Activated CD4-positive, CD25-positive, alpha-beta regulatory T cell (primary cell): Measurements from ENCODE around the gene FXYD3.
A peak's percentile ranks its signal among the peaks of the same experiment; 100 is the strongest.

Source experiments
- DNase-seq, 4 experiments: peaks; one replicate each; lab custom pipeline; 2025; lab: John Stamatoyannopoulos, UW

FXYD3 gene

DNA sequence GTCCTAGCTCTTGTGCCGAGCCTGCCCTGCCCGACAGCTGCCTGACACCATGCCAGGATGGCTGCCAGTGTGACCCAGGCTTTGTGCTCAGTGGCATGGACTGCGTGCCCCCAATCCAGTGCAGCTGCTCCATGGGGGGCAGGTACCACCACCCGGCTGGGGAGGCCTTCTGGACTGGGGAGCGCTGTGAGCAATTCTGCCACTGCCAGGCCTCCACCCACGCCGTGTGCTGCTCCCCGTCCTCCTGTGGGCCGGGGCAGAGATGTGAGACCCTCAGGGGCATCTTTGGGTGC, 9.4 kb upstream of the FXYD3 start:
- DNase-seq: no peak

DNA sequence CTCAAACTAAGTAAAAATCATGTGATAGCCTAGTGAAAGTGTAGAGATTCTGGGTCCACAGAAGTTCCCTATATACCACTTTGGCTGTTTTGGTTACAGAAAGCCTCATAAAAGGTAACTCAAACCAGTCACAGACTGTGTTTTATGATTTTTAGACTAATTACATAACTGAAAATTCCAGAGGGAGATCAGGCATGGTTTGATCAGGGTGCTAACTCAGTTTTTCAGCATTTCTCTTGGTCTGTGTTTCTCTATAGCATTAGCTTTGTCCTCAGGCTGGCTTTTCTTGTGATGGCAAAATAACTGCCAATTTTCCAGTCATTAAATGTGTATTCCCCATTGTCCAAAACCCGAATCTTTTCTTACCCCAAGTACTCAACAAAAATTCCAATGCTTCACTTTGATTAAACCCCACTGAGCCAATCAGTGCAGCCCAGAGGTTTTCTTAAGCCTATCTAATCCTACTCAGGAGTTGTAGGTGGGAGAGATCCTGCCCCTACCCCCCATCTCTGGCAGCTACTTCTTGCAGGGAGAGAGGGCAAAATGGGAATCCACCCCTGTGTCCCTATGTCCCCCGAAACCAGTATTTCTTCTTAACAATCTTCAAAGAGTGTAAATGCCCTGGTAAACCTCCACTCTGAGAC, 8.6 kb upstream of the FXYD3 start:
- no peak for DNase-seq

GRCh38 chr19:35107545-35107944, 8.1 kb upstream of the FXYD3 start:
- no peak for DNase-seq

DNA sequence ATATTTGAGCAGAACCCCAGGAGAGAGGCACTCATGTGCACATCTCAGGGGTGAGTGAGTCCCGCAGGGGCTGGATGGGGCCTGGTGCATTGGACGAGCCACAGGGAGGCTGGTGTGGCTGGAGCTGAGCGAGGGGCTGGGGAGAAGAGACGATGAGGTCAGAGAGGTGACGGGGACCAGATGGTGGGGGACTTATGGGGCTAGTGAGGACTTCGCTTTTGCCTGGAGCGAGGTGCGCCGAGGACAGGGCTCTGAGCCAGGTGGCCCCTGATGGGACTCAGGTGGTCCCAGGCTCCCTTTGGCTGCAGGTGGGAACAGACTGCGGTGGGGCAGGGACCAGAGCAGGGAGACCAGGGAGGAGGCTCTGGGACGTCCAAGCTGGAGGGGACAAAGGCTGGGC, 6.9 kb upstream of the FXYD3 start:
- DNase-seq: no peak

GRCh38 chr19:35109395-35110112, 6.1 kb upstream of the FXYD3 start:
- no peak for DNase-seq

GRCh38 chr19:35110974-35111373, 4.6 kb upstream of the FXYD3 start:
- DNase-seq: no peak

DNA sequence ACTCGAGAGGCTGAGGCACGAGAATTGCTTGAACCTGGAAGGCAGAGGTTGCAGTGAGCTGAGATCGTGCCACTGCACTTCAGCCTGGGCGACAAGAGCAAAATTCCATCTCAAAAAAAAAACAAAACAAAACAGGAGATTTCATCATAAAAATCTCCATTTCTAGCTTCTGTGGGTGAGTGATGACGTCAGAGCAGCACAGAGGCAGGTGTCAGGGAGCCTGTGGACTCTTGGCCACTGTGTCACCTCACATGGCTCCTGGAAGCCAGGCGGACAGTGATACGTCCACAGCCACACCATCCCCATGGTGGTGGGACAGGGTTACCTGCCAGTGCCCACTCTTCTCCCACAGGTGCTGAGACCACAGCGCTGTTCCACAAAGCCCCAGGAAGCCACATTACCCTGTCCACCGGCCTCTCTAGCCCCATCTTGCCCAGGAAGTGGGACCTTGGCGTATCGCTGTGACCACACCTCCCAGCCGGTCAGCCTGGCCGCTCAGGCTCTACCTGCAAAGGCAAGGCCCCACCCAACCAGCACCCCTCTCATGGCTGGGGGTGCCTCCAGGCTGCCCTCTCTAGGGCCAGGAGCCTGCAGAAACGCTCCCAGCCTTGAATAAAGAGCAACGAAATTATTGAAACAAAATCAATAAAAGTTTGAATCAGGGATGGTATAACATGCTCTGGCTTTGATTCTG, 2.5 kb upstream of the FXYD3 start:
- no peak for DNase-seq

DNA sequence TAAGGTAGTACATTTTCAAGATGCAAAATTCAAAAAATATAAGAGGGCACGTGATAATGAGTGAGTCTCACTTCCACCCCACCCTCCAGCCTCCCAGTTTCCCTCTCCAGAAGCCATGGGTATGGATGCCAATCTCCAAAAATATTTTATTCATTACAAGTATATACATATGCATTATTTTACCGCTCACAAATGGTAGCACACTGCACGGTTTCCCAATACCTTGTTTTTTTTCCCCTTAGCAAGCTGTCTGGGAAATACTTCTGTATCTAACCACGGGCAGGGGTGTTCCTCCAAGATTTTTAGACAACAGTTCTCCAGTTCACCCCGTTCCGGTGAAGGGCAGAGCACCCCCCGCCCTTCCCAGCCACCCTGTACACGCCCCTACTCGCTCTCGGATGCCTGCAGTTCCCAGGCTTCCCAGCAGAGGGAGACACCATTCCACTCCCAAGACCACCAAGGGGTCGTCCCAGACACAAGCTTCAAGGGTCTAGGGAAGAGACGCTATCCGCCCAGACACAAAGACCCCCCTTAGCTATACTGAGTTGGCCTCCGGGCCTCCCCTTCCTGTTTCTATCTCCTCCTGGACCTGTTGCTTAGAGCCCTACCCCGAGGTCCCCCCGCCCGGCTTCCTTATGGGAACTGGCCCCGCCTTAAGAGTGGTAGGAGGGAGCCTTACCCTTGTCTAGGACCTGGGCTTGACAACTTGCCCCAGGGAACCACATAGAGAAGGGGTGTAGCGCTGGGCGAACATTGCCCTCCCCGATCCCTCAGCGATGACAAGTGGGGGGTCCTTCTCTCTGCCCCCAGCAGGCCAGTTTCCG, 1.1 kb upstream of the FXYD3 start:
- DNase-seq: peak; percentile 27 to 54 (median 39)

DNA sequence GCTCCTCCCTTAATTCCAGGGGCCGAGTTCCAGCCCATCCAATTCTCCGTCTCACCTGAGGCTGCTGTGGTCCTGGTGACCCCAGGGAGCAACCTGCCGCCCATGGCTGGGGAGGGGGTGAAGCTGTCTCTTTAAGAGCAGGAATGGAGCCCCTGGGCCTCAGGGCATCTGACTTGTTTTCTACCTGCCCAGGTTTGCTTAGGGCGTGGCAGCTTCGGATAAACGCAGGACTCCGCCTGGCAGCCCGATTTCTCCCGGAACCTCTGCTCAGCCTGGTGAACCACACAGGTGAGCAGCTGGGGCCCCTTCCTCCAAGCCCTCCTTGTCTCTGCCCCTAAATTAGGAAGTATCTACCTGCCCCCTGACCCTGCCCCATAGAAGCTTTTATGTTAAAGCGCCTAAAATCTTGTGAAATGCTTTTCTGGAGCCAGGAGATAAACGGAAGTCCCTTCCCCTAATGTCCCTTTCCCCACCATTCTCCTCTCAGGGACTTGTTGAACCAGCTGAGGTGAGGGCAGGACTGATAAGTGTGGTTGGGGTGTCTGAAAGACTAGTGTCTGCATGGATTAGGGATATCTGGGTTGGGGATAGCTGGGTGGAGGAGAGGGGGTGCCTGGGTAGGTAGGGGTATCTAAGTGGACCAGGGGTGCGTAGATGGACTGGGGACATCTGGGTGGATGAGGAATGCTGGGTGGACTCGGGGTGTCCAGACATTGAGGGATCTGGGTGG, 614 bp downstream of the FXYD3 start:
- DNase-seq: no peak

GRCh38 chr19:35117116-35117515, 1.5 kb downstream of the FXYD3 start:
- no peak for DNase-seq

GRCh38 chr19:35117799-35118198, 2.2 kb downstream of the FXYD3 start:
- DNase-seq: no peak

DNA sequence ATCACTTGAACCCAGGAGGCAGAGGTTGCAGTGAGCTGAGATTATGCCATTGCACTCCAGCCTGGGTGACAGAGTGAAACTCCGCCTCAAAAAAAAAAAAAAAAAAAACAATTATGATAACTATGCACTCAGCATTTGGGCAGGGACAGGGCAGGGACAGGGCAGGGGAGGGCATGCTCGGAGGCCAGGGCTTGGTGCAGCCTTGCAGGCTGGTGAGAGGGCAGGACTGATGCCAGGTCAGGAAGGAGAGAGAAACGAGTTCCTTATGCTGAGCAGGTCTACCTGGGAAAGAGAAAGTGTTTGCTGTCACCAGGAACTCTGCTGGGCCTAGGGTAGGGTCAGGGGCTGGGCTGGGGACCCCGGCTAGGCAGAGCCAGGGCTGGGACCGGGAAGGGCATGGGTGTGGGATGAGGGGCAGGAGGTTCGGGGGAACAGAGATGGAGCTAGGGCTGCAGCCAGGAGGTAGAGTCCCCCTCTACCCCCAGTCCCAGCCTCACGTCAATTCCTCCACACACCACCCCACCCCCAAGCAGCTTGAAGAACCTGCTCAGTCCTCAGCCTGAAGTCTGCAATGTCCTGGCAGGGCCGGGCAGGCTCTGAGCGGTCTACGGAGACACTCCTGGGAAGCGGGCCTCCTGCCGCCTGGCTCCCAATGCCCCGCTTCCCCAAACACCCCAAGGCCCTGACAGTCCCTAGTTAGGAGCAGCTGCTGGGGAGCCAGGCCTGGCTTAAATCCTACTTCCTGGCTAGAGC, 2.8 kb downstream of the FXYD3 start:
- no peak for DNase-seq

GRCh38 chr19:35119091-35119490, 3.5 kb downstream of the FXYD3 start:
- no peak for DNase-seq

- no peak for DNase-seq
Observed at GRCh38 chr19:35119578-35120155, 4.0 kb downstream of the FXYD3 start.

- no peak for DNase-seq
Observed at GRCh38 chr19:35120492-35120891, 4.9 kb downstream of the FXYD3 start.

- DNase-seq: no peak
Observed at GRCh38 chr19:35120898-35121297, 5.3 kb downstream of the FXYD3 start.

- DNase-seq: no peak
Observed at GRCh38 chr19:35122687-35123551, 7.3 kb downstream of the FXYD3 start.

DNA sequence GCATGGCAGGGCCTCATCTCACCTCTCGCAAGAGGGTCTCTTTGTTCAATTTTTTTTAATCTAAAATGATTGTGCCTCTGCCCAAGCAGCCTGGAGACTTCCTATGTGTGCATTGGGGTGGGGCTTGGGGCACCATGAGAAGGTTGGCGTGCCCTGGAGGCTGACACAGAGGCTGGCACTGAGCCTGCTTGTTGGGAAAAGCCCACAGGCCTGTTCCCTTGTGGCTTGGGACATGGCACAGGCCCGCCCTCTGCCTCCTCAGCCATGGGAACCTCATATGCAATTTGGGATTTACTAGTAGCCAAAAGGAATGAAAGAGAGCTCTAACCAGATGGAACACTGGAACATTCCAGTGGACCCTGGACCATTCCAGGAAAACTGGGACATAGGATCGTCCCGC, 8.0 kb downstream of the FXYD3 start:
- DNase-seq: no peak

DNA sequence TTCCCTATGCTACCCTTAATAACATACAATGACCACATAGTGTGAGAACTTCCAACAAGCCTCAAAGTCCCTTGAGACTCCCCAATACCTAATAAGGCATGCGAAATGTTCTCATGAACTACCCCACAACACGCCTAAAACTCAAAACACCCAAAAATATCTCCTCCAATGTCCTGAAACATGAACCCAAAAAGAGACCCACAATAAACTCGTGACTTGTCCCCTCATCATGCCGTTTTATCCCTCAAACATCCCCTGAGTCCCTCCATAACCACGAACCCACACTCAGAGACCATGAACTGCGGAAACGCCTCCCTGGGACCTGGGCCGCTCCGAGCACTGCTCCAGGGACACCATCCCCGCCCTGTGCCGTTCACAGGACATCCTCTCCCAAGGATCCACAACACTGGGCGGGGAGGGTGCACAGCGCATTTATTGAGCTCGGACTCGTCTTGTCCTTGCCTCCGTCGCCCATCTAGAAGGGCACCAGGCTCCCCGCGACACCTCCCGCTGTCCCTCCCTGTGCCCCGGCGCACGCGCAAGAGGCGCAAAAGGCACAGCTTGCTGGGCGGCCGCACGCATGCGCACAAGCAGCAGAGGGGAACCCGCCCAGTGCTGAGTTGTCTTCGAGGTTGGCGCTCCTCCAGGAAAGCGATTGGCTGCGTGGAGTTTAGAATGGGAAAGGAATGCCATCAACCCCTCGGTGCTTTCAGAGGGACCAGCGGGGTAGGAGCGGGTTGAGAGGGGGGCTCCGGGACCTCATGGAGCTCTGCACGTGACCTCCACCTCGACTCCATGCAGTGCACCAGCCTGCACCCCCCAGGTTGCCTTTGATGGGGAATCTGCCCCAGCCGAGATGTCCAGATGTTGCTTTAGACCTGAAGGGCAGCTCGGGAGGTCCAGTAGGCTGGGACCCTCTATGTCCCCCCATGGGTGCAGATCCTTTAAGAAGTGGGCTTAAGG, 8.8 kb downstream of the FXYD3 start:
- DNase-seq: peak; percentile 63 to 74 (median 69)
